ENCODE results near the gene IL15RA.
A peak's percentile ranks its signal among the peaks of the same experiment; 100 is the strongest.

Gene IL15RA

GRCh38 chr10:6013413-6014192 is 36.3 kb upstream of the IL15RA start:
- DNase-seq = peak; percentile 14
- Histone ChIP-seq H3K9me3 (no peaks in the 10 kb centered on the region), H3K4me1 (no peaks in the 10 kb centered on the region), H3K36me3 (no peaks in the 10 kb centered on the region), H3K27me3 (peaks cover 8% of the 10 kb centered on the region), H3K4me3 (ENCODE audit: low read depth, low read length) (peak overlapping the region; percentile 2; the same call in 1 of the 2 replicates)
- no peak for TF ChIP-seq CTCF (IDR thresholded peaks at IDR 0.05; ENCODE audit: low read depth, low read length)

- no peak for DNase-seq
- H3K27me3 ChIP-seq = peaks cover 8% of the 10 kb centered on the region
- no peaks in the 10 kb centered on the region for H3K4me1 ChIP-seq
- H3K9me3 ChIP-seq = no peaks in the 10 kb centered on the region
- no peaks in the 10 kb centered on the region for H3K36me3 ChIP-seq
- no peak overlapping the region for H3K4me3 ChIP-seq (ENCODE audit: low read depth, low read length)
- no peak for TF ChIP-seq CTCF (IDR thresholded peaks at IDR 0.05; ENCODE audit: low read depth, low read length)
These were observed 35.0 kb upstream of the IL15RA start for GRCh38 chr10:6012121-6012905.

GRCh38 chr10:6011558-6011957 is 34.2 kb upstream of the IL15RA start:
- no peak overlapping the region for H3K4me3 ChIP-seq (ENCODE audit: low read depth, low read length)
- DNase-seq = no peak
- peaks cover 8% of the 10 kb centered on the region for H3K27me3 ChIP-seq
- H3K9me3 ChIP-seq = no peaks in the 10 kb centered on the region
- H3K4me1 ChIP-seq = no peaks in the 10 kb centered on the region
- H3K36me3 ChIP-seq = no peaks in the 10 kb centered on the region
- no peak for TF ChIP-seq CTCF (IDR thresholded peaks at IDR 0.05; ENCODE audit: low read depth, low read length)

GRCh38 chr10:6010569-6010968 is 33.2 kb upstream of the IL15RA start:
- H3K4me3 ChIP-seq (ENCODE audit: low read depth, low read length) = no peak overlapping the region
- TF ChIP-seq CTCF (IDR thresholded peaks at IDR 0.05; ENCODE audit: low read depth, low read length) = no peak
- DNase-seq = no peak
- H3K27me3 ChIP-seq = peaks cover 4% of the 10 kb centered on the region
- H3K36me3 ChIP-seq = no peaks in the 10 kb centered on the region
- no peaks in the 10 kb centered on the region for H3K9me3 ChIP-seq
- no peaks in the 10 kb centered on the region for H3K4me1 ChIP-seq

GRCh38 chr10:6009961-6010360 is 32.6 kb upstream of the IL15RA start:
- no peak for DNase-seq
- no peak overlapping the region for H3K4me3 ChIP-seq (ENCODE audit: low read depth, low read length)
- H3K27me3 ChIP-seq = peaks cover 4% of the 10 kb centered on the region; the same call in 1 of the 2 replicates
- no peaks in the 10 kb centered on the region for H3K4me1 ChIP-seq
- no peaks in the 10 kb centered on the region for H3K9me3 ChIP-seq
- no peaks in the 10 kb centered on the region for H3K36me3 ChIP-seq
- no peak for TF ChIP-seq CTCF (IDR thresholded peaks at IDR 0.05; ENCODE audit: low read depth, low read length)

- no peak overlapping the region for H3K4me3 ChIP-seq (ENCODE audit: low read depth, low read length)
- no peak for DNase-seq
These were observed 31.8 kb upstream of the IL15RA start for GRCh38 chr10:6009150-6009549.

More at GRCh38 chr10:6009150-6009549, 31.8 kb upstream of the IL15RA start:
- no peak for TF ChIP-seq CTCF (IDR thresholded peaks at IDR 0.05; ENCODE audit: low read depth, low read length)
- Histone ChIP-seq H3K27me3 (peaks cover 4% of the 10 kb centered on the region), H3K9me3 (no peaks in the 10 kb centered on the region), H3K36me3 (no peaks in the 10 kb centered on the region), H3K4me1 (no peaks in the 10 kb centered on the region)
